WTC11 (cell line): Measurements from ENCODE around the gene DDX5. TPM values are rescaled to one million over a fixed set of nuclear protein-coding genes. Genes with fewer than 3 reads are reported as not detected.

Source experiments
- ESRRA ChIP-seq: sonication (generic); formaldehyde crosslinking; IDR thresholded peaks from 2 replicates; pipeline ENCODE4 v1.8.1; 2022; ENCODE audit warnings: mild to moderate bottlenecking, missing genetic modification reagents, borderline replicate concordance
- ETV6 ChIP-seq: sonication (generic); formaldehyde crosslinking; IDR thresholded peaks from 2 replicates; pipeline ENCODE4 v1.8.1; 2022; ENCODE audit warnings: mild to moderate bottlenecking, missing genetic modification reagents
- JAZF1 ChIP-seq: fragments of 250-450 bp; sonication (Bioruptor Pico); IDR thresholded peaks from 2 replicates; pipeline ENCODE4 v1.9.0; 2021; ENCODE audit warnings: moderate library complexity, mild to moderate bottlenecking, inconsistent platforms
- ZNF138 ChIP-seq: sonication (generic); formaldehyde crosslinking; conservative IDR thresholded peaks from 2 replicates; pipeline ENCODE4 v1.8.1; 2022; ENCODE audit warnings: mild to moderate bottlenecking, moderate library complexity, missing genetic modification reagents
- ZNF396 ChIP-seq: fragments of 250-450 bp; sonication (Bioruptor Pico); IDR thresholded peaks from 2 replicates; pipeline ENCODE4 v1.8.0; 2021; ENCODE audit warnings: mild to moderate bottlenecking, moderate library complexity, borderline replicate concordance
- total RNA-seq: library from RNA; stranded (reverse); gene quantifications from 3 replicates; pipeline ENCODE4 v1.2.3, GENCODE V29; 2021
- TF ChIP-seq, protein P1 (sequence below): sonication (generic); formaldehyde crosslinking; IDR thresholded peaks from 2 replicates; pipeline ENCODE4 v1.8.1; 2022; ENCODE audit warnings: mild to moderate bottlenecking, moderate library complexity, missing genetic modification reagents
- TF ChIP-seq, protein P2 (sequence below): sonication (generic); formaldehyde crosslinking; IDR thresholded peaks from 2 replicates; pipeline ENCODE4 v1.8.0; 2022; ENCODE audit warnings: mild to moderate bottlenecking, missing genetic modification reagents
- TF ChIP-seq, protein P3 (sequence below): sonication (generic); formaldehyde crosslinking; IDR thresholded peaks from 2 replicates; pipeline ENCODE4 v1.8.1; 2023; ENCODE audit warnings: mild to moderate bottlenecking, missing genetic modification reagents
- TF ChIP-seq, protein P4 (sequence below): fragments of 200-600 bp; IDR thresholded peaks from 2 replicates; pipeline ENCODE4 v1.8.0; 2022; ENCODE audit warnings: antibody characterized with exemption
- TF ChIP-seq, protein P5 (sequence below): sonication (generic); formaldehyde crosslinking; conservative IDR thresholded peaks from 2 replicates; pipeline ENCODE4 v1.8.1; 2023; ENCODE audit warnings: mild to moderate bottlenecking, low read depth, missing genetic modification reagents, moderate library complexity
- TF ChIP-seq, protein P6 (sequence below): sonication (generic); formaldehyde crosslinking; IDR thresholded peaks from 2 replicates; pipeline ENCODE4 v1.8.0; 2023; ENCODE audit warnings: mild to moderate bottlenecking, missing genetic modification reagents
- TF ChIP-seq, protein P7 (sequence below): sonication (generic); formaldehyde crosslinking; IDR thresholded peaks from 2 replicates; pipeline ENCODE4 v1.8.0; 2022; ENCODE audit warnings: mild to moderate bottlenecking, missing genetic modification reagents
- TF ChIP-seq, protein P8 (sequence below): sonication (generic); formaldehyde crosslinking; IDR thresholded peaks from 2 replicates; pipeline ENCODE4 v1.8.1; 2022; ENCODE audit warnings: mild to moderate bottlenecking, missing genetic modification reagents, moderate library complexity, borderline replicate concordance

Gene DDX5
- total RNA-seq, 1 experiment from 2014 or later, result 612 TPM

DNA sequence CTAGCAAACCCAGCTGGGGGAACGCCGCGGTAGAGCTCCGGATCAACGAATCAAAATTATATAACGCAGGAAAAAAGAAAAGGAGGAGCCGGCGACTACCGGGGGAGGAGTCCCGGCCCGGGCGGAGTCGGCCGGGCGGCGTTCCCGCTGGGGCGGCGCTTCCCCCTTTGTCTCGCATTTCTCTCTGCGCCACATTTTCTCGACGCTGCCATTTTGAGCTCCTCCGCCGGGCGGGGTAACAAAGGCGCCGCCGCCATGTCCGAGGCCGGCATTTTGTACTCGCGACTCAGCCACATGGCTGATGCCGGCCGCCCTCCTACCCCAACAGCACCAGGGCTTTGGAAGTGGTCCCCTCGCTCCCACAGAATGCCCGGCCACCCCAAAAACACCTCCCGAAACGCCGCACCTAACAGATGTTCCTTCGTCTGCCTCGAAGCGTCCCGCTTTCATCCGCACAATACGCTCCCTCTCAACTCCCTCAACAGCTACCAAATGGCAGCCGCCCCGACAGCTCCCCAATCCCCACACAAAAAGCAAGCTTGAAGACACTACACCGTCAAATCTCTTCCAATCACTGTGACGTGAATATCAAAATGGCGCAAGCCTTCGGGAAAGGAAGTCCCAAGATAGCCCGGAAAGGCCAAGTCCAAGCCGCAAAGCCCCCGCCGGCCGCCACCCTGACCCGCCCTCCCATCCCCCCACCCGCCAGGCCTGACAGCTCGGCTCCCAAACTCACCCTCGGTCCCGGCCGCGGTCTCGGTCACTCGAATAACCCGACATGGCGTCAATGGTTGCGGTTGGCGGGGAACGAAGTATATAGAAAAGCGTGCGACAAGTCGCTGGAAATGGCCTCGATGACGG lies 519 bp downstream of the DDX5 start (continued):
- TF ChIP-seq, protein P1, sequence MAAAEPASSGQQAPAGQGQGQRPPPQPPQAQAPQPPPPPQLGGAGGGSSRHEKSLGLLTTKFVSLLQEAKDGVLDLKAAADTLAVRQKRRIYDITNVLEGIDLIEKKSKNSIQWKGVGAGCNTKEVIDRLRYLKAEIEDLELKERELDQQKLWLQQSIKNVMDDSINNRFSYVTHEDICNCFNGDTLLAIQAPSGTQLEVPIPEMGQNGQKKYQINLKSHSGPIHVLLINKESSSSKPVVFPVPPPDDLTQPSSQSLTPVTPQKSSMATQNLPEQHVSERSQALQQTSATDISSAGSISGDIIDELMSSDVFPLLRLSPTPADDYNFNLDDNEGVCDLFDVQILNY (CRISPR knock-in tag), result no peak
- TF ChIP-seq, protein P2, sequence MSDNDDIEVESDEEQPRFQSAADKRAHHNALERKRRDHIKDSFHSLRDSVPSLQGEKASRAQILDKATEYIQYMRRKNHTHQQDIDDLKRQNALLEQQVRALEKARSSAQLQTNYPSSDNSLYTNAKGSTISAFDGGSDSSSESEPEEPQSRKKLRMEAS (CRISPR knock-in tag), result peak; percentile 76; the same call in 1 of the 2 replicates
- TF ChIP-seq ZNF396 (CRISPR knock-in tag), result no peak
- TF ChIP-seq, protein P3, sequence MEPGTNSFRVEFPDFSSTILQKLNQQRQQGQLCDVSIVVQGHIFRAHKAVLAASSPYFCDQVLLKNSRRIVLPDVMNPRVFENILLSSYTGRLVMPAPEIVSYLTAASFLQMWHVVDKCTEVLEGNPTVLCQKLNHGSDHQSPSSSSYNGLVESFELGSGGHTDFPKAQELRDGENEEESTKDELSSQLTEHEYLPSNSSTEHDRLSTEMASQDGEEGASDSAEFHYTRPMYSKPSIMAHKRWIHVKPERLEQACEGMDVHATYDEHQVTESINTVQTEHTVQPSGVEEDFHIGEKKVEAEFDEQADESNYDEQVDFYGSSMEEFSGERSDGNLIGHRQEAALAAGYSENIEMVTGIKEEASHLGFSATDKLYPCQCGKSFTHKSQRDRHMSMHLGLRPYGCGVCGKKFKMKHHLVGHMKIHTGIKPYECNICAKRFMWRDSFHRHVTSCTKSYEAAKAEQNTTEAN, result no peak
- no peak for TF ChIP-seq ESRRA (CRISPR knock-in tag)
- TF ChIP-seq ETV6, result no peak
- no peak for TF ChIP-seq JAZF1
- TF ChIP-seq, protein P4, sequence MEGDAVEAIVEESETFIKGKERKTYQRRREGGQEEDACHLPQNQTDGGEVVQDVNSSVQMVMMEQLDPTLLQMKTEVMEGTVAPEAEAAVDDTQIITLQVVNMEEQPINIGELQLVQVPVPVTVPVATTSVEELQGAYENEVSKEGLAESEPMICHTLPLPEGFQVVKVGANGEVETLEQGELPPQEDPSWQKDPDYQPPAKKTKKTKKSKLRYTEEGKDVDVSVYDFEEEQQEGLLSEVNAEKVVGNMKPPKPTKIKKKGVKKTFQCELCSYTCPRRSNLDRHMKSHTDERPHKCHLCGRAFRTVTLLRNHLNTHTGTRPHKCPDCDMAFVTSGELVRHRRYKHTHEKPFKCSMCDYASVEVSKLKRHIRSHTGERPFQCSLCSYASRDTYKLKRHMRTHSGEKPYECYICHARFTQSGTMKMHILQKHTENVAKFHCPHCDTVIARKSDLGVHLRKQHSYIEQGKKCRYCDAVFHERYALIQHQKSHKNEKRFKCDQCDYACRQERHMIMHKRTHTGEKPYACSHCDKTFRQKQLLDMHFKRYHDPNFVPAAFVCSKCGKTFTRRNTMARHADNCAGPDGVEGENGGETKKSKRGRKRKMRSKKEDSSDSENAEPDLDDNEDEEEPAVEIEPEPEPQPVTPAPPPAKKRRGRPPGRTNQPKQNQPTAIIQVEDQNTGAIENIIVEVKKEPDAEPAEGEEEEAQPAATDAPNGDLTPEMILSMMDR, result no peak
- no peak for TF ChIP-seq ZNF138 (CRISPR knock-in tag)
- TF ChIP-seq, protein P5, sequence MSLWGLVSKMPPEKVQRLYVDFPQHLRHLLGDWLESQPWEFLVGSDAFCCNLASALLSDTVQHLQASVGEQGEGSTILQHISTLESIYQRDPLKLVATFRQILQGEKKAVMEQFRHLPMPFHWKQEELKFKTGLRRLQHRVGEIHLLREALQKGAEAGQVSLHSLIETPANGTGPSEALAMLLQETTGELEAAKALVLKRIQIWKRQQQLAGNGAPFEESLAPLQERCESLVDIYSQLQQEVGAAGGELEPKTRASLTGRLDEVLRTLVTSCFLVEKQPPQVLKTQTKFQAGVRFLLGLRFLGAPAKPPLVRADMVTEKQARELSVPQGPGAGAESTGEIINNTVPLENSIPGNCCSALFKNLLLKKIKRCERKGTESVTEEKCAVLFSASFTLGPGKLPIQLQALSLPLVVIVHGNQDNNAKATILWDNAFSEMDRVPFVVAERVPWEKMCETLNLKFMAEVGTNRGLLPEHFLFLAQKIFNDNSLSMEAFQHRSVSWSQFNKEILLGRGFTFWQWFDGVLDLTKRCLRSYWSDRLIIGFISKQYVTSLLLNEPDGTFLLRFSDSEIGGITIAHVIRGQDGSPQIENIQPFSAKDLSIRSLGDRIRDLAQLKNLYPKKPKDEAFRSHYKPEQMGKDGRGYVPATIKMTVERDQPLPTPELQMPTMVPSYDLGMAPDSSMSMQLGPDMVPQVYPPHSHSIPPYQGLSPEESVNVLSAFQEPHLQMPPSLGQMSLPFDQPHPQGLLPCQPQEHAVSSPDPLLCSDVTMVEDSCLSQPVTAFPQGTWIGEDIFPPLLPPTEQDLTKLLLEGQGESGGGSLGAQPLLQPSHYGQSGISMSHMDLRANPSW (CRISPR knock-in tag), result no peak
- TF ChIP-seq, protein P6, sequence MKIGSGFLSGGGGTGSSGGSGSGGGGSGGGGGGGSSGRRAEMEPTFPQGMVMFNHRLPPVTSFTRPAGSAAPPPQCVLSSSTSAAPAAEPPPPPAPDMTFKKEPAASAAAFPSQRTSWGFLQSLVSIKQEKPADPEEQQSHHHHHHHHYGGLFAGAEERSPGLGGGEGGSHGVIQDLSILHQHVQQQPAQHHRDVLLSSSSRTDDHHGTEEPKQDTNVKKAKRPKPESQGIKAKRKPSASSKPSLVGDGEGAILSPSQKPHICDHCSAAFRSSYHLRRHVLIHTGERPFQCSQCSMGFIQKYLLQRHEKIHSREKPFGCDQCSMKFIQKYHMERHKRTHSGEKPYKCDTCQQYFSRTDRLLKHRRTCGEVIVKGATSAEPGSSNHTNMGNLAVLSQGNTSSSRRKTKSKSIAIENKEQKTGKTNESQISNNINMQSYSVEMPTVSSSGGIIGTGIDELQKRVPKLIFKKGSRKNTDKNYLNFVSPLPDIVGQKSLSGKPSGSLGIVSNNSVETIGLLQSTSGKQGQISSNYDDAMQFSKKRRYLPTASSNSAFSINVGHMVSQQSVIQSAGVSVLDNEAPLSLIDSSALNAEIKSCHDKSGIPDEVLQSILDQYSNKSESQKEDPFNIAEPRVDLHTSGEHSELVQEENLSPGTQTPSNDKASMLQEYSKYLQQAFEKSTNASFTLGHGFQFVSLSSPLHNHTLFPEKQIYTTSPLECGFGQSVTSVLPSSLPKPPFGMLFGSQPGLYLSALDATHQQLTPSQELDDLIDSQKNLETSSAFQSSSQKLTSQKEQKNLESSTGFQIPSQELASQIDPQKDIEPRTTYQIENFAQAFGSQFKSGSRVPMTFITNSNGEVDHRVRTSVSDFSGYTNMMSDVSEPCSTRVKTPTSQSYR (CRISPR knock-in tag), result no peak
- TF ChIP-seq, protein P7, sequence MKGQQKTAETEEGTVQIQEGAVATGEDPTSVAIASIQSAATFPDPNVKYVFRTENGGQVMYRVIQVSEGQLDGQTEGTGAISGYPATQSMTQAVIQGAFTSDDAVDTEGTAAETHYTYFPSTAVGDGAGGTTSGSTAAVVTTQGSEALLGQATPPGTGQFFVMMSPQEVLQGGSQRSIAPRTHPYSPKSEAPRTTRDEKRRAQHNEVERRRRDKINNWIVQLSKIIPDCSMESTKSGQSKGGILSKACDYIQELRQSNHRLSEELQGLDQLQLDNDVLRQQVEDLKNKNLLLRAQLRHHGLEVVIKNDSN (CRISPR knock-in tag), result no peak
- TF ChIP-seq, protein P8, sequence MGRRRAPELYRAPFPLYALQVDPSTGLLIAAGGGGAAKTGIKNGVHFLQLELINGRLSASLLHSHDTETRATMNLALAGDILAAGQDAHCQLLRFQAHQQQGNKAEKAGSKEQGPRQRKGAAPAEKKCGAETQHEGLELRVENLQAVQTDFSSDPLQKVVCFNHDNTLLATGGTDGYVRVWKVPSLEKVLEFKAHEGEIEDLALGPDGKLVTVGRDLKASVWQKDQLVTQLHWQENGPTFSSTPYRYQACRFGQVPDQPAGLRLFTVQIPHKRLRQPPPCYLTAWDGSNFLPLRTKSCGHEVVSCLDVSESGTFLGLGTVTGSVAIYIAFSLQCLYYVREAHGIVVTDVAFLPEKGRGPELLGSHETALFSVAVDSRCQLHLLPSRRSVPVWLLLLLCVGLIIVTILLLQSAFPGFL (CRISPR knock-in tag), result no peak
